GM19328 (cell line): ENCODE results near the gene PDE2A.
"Not testable (repeated sequence)": the region's sequence is repeated elsewhere in the genome, so short reads cannot be mapped to it uniquely, and the experiment has no call there.

Experiments used
- ATAC-seq: cut with Tn5 transposase; IDR thresholded peaks from one replicate; pipeline ENCODE4 v1.9.1; 2021; ENCODE audit warnings: mild to moderate bottlenecking, moderate library complexity; ENCODE audit not compliant: unreplicated experiment

The PDE2A gene

GRCh38 chr11:72561856-72562255, 112.4 kb downstream of the PDE2A start:
- no peak for ATAC-seq

- ATAC-seq = not testable (repeated sequence)
Observed at GRCh38 chr11:72560864-72561263, 113.4 kb downstream of the PDE2A start.

GRCh38 chr11:72556433-72556832, 117.8 kb downstream of the PDE2A start:
- ATAC-seq = no peak

DNA sequence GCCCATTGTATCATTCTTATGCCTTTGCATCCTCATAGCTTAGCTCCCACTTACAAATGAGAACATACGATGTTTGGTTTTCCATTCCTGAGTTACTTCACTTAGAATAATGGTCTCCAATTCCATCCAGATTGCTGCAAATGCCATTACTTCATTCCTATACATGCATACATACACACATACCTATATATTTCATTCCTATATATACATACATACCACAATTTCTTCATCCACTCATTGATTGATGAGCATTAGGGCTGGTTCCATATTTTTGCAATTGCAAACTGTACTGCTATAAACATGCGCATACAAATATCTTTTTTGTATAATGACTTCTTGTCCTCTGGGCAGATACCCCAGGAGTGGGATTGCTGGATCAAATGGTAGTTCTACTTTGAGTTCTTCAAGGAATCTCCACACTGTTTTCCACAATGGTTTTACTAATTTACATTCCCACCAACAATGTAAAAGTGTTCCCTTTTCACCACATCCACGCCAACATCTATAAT, 119.2 kb downstream of the PDE2A start:
- not testable (repeated sequence) for ATAC-seq

- ATAC-seq = no peak
Observed at GRCh38 chr11:72553706-72554105, 120.5 kb downstream of the PDE2A start.

DNA sequence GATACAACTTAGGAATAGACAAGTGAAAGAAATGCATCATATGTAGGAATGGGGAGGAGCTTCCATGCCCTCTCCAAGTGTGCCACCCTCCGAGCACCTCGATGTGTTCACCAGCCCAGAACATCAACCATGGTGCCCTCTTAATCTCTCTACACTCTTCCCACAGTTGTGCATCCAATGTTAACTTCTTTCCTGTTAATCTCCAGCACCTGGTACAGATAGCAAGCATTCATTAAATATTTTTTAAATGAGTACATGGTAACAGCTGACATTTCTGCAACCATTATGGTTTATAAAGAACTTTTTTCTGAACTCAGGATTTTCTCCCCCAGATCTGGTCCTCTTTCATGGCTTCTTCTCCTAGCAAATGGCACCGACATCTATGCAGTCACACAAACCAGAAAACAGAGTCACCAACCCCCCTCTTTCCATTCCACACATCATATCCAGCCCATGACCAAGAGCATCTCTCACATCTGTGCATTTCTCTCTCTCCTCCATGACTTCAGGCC, 121.8 kb downstream of the PDE2A start:
- ATAC-seq = no peak

- ATAC-seq = no peak
Observed at GRCh38 chr11:72551571-72551970, 122.7 kb downstream of the PDE2A start.

DNA sequence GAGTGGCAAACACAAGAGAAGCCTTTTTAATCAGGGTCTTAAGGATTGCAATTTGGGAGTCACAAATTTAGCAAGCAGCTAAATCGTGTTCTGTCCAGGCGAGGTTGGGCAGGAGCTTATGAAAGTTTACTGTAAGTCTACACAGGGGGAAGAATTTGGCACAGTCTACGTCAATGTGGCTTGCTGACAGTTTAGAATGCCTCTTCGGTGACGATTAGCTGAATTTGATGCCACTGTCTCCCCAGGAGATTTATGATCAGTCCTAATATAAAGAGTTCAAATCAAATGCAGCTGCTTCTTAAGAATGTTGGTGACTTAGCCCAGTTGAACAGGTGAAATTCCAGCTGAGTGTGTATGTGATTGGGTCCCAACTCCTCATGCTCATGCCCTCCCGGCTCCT, 125.8 kb downstream of the PDE2A start:
- no peak for ATAC-seq

DNA sequence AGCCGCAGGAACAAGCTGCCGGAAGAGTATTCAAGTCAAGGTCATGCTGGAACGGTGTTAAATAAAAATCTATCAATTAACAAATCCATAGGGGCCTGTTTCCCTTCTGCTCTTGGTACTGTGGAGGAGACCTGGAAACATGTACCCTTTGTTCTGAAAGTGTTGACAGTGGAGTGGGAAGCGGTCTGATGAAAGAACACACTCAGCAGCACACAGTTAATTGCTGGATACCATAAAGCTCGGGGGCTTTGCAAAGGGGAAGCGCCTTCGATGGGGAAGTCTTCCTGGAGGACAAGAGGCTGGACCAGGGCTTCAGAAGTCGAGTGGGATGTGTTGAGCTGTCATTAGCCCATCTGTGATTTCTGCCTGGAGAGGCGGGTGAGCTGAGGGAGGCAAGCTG, 127.4 kb downstream of the PDE2A start:
- no peak for ATAC-seq

- no peak for ATAC-seq
Observed at GRCh38 chr11:72544589-72544988, 129.6 kb downstream of the PDE2A start.

GRCh38 chr11:72543849-72544542, 130.2 kb downstream of the PDE2A start:
- no peak for ATAC-seq

DNA sequence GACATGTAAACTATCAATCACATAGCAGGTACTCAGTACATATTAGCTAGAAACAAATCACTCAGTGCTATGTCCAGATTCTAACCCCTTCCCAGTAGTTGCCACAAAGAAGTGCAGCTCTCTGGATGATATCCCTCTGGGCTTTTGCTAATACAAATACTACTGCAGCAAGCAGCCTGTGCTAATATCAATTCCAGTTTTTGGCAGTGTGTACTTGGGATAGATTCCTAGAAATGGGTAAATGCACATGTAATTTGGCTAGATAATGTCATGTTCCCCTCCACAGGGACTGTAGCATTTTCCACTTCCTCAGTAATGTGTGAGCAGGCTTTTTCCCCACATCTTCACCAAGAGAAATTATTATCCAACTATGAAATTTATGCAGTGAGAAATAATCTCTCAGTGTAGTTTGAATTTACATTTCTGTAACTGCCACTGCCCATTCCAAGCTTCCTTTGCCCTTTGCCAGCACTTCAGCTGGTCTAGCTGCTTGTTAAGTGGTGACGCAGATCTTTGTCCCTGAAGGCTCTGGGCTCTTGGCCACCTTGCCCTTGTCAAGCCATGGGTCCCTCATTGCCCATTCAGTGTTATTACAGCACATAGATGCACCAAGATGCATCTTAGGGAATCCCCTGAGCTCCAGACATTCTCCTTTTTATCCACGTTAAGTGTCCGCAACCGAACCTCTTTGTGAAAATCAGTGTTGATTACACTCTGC, 132.8 kb downstream of the PDE2A start:
- ATAC-seq = no peak

GRCh38 chr11:72537051-72537450, 137.2 kb downstream of the PDE2A start:
- ATAC-seq = no peak

- no peak for ATAC-seq
Observed at GRCh38 chr11:72535194-72535547, 139.1 kb downstream of the PDE2A start.

GRCh38 chr11:72534371-72535193, 139.6 kb downstream of the PDE2A start:
- no peak for ATAC-seq

DNA sequence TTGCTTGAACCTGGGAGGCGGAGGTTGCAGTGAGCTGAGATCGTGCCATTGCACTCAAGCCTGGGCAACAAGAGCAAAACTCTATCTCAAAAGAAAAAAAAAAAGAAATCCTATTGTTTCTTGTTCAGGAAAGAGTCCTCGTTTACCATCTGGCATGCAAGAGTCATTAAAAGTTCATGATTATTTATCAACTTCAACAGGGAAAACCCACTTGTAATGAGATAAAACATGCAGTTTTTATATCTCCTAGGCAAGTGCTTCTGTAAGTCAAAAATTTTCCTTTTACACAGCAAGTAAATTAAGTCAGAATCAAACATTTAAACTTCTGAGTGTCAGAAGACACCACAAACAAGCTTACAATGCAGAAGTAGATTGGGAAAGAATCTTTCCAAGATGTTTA, 145.2 kb downstream of the PDE2A start:
- ATAC-seq = no peak

GRCh38 chr11:72528121-72528520, 146.1 kb downstream of the PDE2A start:
- no peak for ATAC-seq
